B cell (primary cell): ENCODE data around the gene PHKA2. TPM values are rescaled to one million over a fixed set of nuclear protein-coding genes. Genes with fewer than 3 reads are reported as not detected.

Experiments
- ATAC-seq: fragments of 200-7000 bp; cut with Tn5 transposase; one replicate; pipeline ENCODE4 v1.10.0; 2021; ENCODE audit warnings: low read depth, mild to moderate bottlenecking, moderate number of reproducible peaks, moderate library complexity
- CTCF ChIA-PET: fragments of 350-600 bp; sonication (Branson Sonifier 250); formaldehyde crosslinking; loops from one replicate; lab custom pipeline; 2021; ENCODE audit warnings: antibody characterized with exemption, inconsistent platforms; lab: Charles Lee
- POLR2A ChIA-PET: fragments of 350-600 bp; sonication (Branson Sonifier 250); formaldehyde crosslinking; loops from one replicate; lab custom pipeline; 2021; ENCODE audit warnings: antibody characterized with exemption; lab: Charles Lee
- DNase-seq: peaks from one replicate; pipeline ENCODE4 v3.0.0; 2013
- H2AFZ ChIP-seq: 2 replicates; pipeline ENCODE4 v1.6.1; 2012; ENCODE audit warnings: mild to moderate bottlenecking, low read depth, low read length; ENCODE audit not compliant: insufficient read depth, poor library complexity, severe bottlenecking
- H3K27ac ChIP-seq, 2 donors: 1 replicate in 1 of 2; 2 replicates in 1 of 2; pipeline ENCODE4 v1.5.1; 2012 to 2013; ENCODE audit warnings: low read length in 2 of 2, mild to moderate bottlenecking in 2 of 2, moderate library complexity in 1 of 2
- H3K27me3 ChIP-seq, 4 experiments: fragments of 200-600 bp in 1 of 4; sonication (generic) in 1 of 4; replicated peaks in 1 of 4; 1 replicate in 2 of 4; 2 replicates in 2 of 4; pipeline versions ENCODE4 v1.6.1 to v1.7.0; 2013 to 2016; ENCODE audit warnings: low read length in 3 of 4, mild to moderate bottlenecking in 2 of 4, mixed read lengths in 1 of 4, moderate library complexity in 1 of 4; ENCODE audit not compliant: insufficient read depth in 4 of 4, control insufficient read depth in 3 of 4; ENCODE audit errors: control extremely low read depth in 1 of 4
- H3K36me3 ChIP-seq, 2 experiments: replicated peaks in 1 of 2; 1 replicate in 1 of 2; 2 replicates in 1 of 2; pipeline versions ENCODE4 v1.6.1 to v1.7.1; 2013; ENCODE audit warnings: low read length in 1 of 2; ENCODE audit not compliant: insufficient read depth in 2 of 2, control insufficient read depth in 1 of 2; ENCODE audit errors: control extremely low read depth in 1 of 2, extremely low read depth in 1 of 2
- H3K4me1 ChIP-seq, 2 donors: fragments of 200-600 bp in 1 of 2; sonication (generic) in 1 of 2; 1 replicate in 1 of 2; 2 replicates in 1 of 2; pipeline versions ENCODE4 v1.5.1 to v1.6.1; 2013 to 2017; ENCODE audit warnings: low read length in 2 of 2; ENCODE audit not compliant: control insufficient read depth in 2 of 2, insufficient read depth in 2 of 2
- H3K4me2 ChIP-seq: replicated peaks from 2 replicates; pipeline ENCODE3; 2012; ENCODE audit warnings: mild to moderate bottlenecking, low read depth, low read length; ENCODE audit not compliant: poor library complexity, severe bottlenecking
- H3K4me3 ChIP-seq, 5 experiments: fragments of 200-600 bp in 1 of 5; sonication (generic) in 1 of 5; 1 replicate in 3 of 5; 2 replicates in 2 of 5; pipeline versions ENCODE4 v1.5.1 to v1.7.0; 2011 to 2016; ENCODE audit warnings: low read length in 4 of 5, mild to moderate bottlenecking in 4 of 5, low read depth in 2 of 5, control low read depth in 1 of 5, moderate library complexity in 1 of 5; ENCODE audit not compliant: insufficient read depth in 1 of 5; ENCODE audit errors: control extremely low read depth in 1 of 5, extremely low read depth in 1 of 5
- H3K79me2 ChIP-seq: fragments of 200-600 bp; sonication (generic); one replicate; pipeline ENCODE4 v1.6.0; 2016; ENCODE audit warnings: low read length; ENCODE audit not compliant: control insufficient read depth, insufficient read depth
- H3K9ac ChIP-seq: fragments of 200-600 bp; sonication (generic); 2 replicates; pipeline ENCODE4 v1.6.1; 2017; ENCODE audit warnings: mild to moderate bottlenecking, low read length, moderate library complexity
- H3K9me3 ChIP-seq, 3 donors: one replicate each; pipeline versions ENCODE4 v1.6.1 to v1.7.1; 2013; ENCODE audit warnings: low read length in 2 of 3; ENCODE audit not compliant: control insufficient read depth in 2 of 3, insufficient read depth in 1 of 3; ENCODE audit errors: control extremely low read depth in 1 of 3
- H4K20me1 ChIP-seq: 2 replicates; pipeline ENCODE4 v1.6.0; 2012; ENCODE audit warnings: mild to moderate bottlenecking, low read length; ENCODE audit not compliant: insufficient read depth, control insufficient read depth, poor library complexity, severe bottlenecking
- H3K27ac Mint-ChIP-seq: one replicate; pipeline ENCODE4 v1.8.0; 2021; ENCODE audit warnings: mixed read lengths
- H3K27me3 Mint-ChIP-seq: one replicate; pipeline ENCODE4 v1.8.0; 2021; ENCODE audit warnings: mixed read lengths
- H3K4me1 Mint-ChIP-seq: one replicate; pipeline ENCODE4 v1.8.0; 2021; ENCODE audit warnings: mixed read lengths
- H3K4me3 Mint-ChIP-seq: one replicate; pipeline ENCODE4 v1.8.0; 2021; ENCODE audit warnings: mixed read lengths
- H3K9me3 Mint-ChIP-seq: one replicate; pipeline ENCODE4 v1.8.0; 2022; ENCODE audit warnings: mixed read lengths; ENCODE audit not compliant: insufficient read depth
- EZH2 ChIP-seq: IDR thresholded peaks from 2 replicates; pipeline ENCODE4 v1.6.1; 2012; ENCODE audit warnings: borderline replicate concordance, low read depth, mild to moderate bottlenecking, moderate library complexity, low read length; ENCODE audit not compliant: insufficient read depth, poor library complexity, severe bottlenecking
- WGBS: methylation state at CpG from one replicate; pipeline ENCODE4 v1.1.5; 2013; ENCODE audit warnings: missing lambda C conversion rate; ENCODE audit not compliant: insufficient coverage; 5-methylcytosine and 5-hydroxymethylcytosine counted together
- intact Hi-C: fragments of 100-400 bp; cut with micrococcal nuclease; formaldehyde crosslinking; loops from one replicate; pipeline ENCODE4 v1.10.0; 2022
- polyA plus RNA-seq: library from polyadenylated mRNA; depleted of rRNA; stranded (reverse); fragments of >200 nt; gene quantifications from 2 replicates; pipeline ENCODE4 v1.2.3, GENCODE V29; 2012
- total RNA-seq, 2 donors: library from RNA; stranded (reverse); fragments of 120-200 nt in 1 of 2; gene quantifications; 1 replicate in 1 of 2; 2 replicates in 1 of 2; pipeline versions ENCODE4 v1.2.3 to v1.2.4, GENCODE V29; 2013 to 2022
- TF ChIP-seq, protein P1 (sequence below): fragments of 200-600 bp; IDR thresholded peaks from one replicate; pipeline ENCODE4 v1.8.0; 2022; ENCODE audit warnings: antibody characterized with exemption, mild to moderate bottlenecking

Gene PHKA2
- total and polyA plus RNA-seq, 2 donors (not counting 1 experiment from before 2014, with no cell fraction given), result 54.6 to 60.6 TPM

DNA sequence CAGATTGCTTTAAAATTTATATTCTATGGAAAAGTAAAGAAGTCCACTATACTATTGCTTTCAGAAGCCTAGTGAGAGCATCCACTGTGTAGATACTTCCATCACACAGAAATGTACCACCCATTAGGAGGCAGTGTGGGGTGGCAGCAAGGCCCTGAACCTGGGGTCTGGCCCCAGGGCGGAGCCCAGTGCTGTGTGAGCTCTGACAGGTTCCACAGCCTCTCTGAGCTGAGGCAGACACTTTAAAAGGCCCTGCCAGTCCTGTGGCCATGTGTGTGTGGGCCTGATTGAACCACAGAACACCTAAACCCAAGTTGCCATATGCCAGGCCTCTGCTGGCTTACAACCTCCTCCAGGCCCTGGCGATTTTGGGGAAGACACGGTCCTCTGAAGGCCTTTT lies 49.2 kb downstream of the PHKA2 start:
- no peaks in the 10 kb centered on the region for H3K9me3 Mint-ChIP-seq
- H3K36me3 ChIP-seq, result peaks cover 0 to 23% of the 10 kb centered on the region in 2 experiments
- TF ChIP-seq, protein P1, sequence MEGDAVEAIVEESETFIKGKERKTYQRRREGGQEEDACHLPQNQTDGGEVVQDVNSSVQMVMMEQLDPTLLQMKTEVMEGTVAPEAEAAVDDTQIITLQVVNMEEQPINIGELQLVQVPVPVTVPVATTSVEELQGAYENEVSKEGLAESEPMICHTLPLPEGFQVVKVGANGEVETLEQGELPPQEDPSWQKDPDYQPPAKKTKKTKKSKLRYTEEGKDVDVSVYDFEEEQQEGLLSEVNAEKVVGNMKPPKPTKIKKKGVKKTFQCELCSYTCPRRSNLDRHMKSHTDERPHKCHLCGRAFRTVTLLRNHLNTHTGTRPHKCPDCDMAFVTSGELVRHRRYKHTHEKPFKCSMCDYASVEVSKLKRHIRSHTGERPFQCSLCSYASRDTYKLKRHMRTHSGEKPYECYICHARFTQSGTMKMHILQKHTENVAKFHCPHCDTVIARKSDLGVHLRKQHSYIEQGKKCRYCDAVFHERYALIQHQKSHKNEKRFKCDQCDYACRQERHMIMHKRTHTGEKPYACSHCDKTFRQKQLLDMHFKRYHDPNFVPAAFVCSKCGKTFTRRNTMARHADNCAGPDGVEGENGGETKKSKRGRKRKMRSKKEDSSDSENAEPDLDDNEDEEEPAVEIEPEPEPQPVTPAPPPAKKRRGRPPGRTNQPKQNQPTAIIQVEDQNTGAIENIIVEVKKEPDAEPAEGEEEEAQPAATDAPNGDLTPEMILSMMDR, result no peak
- no peak for TF ChIP-seq EZH2

DNA sequence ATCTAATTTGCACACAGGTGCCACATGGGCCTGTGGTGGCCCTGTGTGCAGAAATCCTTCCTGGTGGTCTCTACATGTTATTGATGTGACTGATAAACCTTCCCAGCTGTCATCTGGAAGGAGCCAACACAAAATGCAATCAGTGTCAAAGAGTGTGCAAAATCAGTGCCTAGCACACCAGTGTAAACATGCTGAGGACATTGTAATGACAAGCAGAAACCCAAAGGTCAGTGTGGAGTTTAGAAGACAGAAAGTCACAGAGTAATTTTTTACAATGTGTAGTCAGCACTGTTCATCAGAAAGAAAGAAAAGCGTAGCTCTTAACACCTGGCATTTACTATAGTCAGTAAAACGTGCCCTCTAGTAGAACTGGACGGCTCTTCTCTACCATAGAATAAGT lies 50.3 kb downstream of the PHKA2 start:
- POLR2A ChIA-PET, result no interaction called here
- no peak overlapping the region for H2AFZ ChIP-seq
- no peaks in the 10 kb centered on the region for H3K4me1 ChIP-seq
- H3K4me3 ChIP-seq, result no peak overlapping the region
- peaks cover 0 to 23% of the 10 kb centered on the region in 2 experiments for H3K36me3 ChIP-seq
- H3K27me3 ChIP-seq, result no peaks in the 10 kb centered on the region
- no peak for ATAC-seq
- no peaks in the 10 kb centered on the region for H3K9me3 ChIP-seq
- CTCF ChIA-PET, result no interaction called here
- no peaks in the 10 kb centered on the region for H3K27me3 Mint-ChIP-seq
- no CpG with 5 or more reads among the region's 3 CpGs for WGBS
- H3K79me2 ChIP-seq, result no peaks in the 10 kb centered on the region
- no peak for DNase-seq
- no peaks in the 10 kb centered on the region for H4K20me1 ChIP-seq
- H3K9me3 Mint-ChIP-seq, result no peaks in the 10 kb centered on the region
- H3K4me3 Mint-ChIP-seq, result no peak overlapping the region
- no peak for TF ChIP-seq EZH2
- TF ChIP-seq, protein P1, result no peak
- no peak overlapping the region for H3K27ac Mint-ChIP-seq
- no peak overlapping the region for H3K4me2 ChIP-seq
- no peak overlapping the region for H3K27ac ChIP-seq
- intact Hi-C loops, result no loop called here
- H3K4me1 Mint-ChIP-seq, result no peaks in the 10 kb centered on the region
- H3K9ac ChIP-seq, result no peak overlapping the region

More for the DNA sequence above, 49.2 kb downstream of the PHKA2 start:
- intact Hi-C loops, result no loop called here
- Histone ChIP-seq H3K79me2 (no peaks in the 10 kb centered on the region), H3K4me1 (no peaks in the 10 kb centered on the region), H3K27ac (no peak overlapping the region), H3K4me3 (no peak overlapping the region), H3K9me3 (no peaks in the 10 kb centered on the region), H3K4me2 (no peak overlapping the region), H2AFZ (no peak overlapping the region), H3K9ac (no peak overlapping the region), H3K27me3 (no peaks in the 10 kb centered on the region), H4K20me1 (no peaks in the 10 kb centered on the region)
- DNase-seq (no peak), ATAC-seq (no peak)
- Mint-ChIP-seq H3K4me3 (no peak overlapping the region), H3K27me3 (no peaks in the 10 kb centered on the region), H3K27ac (no peak overlapping the region), H3K4me1 (no peaks in the 10 kb centered on the region)
- CTCF ChIA-PET, result no interaction called here
- 100% methylated on average over 2 of the region's 3 CpGs for WGBS
- POLR2A ChIA-PET, result no interaction called here
